Fibroblast of lung (primary cell): Measurements from ENCODE around the gene PCDH15.

ENCODE experiments used
- CTCF ChIP-seq, 2 donors: IDR thresholded peaks in 1 of 2; conservative IDR thresholded peaks in 1 of 2; 1 replicate in 1 of 2; 2 replicates in 1 of 2; pipeline ENCODE4 v1.5.1; 2011 to 2012; ENCODE audit warnings: low read length in 2 of 2, control low read depth in 1 of 2, inconsistent platforms in 1 of 2, low read depth in 1 of 2, mild to moderate bottlenecking in 1 of 2
- EZH2 ChIP-seq: IDR thresholded peaks from 2 replicates; pipeline ENCODE4 v1.5.1; 2012; ENCODE audit warnings: low read length, control low read depth, mild to moderate bottlenecking; ENCODE audit errors: missing control alignments

- TF ChIP-seq CTCF (conservative IDR thresholded peaks at IDR 0.05 in 1 of 2, IDR thresholded peaks at IDR 0.05 in 1 of 2; ENCODE audit: low read depth in 1 of 2, low read length in 2 of 2) (no peak), EZH2 (no peak)
Observed at GRCh38 chr10:54607983-54608382, 193.0 kb downstream of the PCDH15 start.
